Amniotic stem cell (primary cell): ENCODE data around the gene GPS1.

Experiments
- DNase-seq: peaks from one replicate; lab custom pipeline; 2025; lab: John Stamatoyannopoulos, UW

The GPS1 gene

DNA sequence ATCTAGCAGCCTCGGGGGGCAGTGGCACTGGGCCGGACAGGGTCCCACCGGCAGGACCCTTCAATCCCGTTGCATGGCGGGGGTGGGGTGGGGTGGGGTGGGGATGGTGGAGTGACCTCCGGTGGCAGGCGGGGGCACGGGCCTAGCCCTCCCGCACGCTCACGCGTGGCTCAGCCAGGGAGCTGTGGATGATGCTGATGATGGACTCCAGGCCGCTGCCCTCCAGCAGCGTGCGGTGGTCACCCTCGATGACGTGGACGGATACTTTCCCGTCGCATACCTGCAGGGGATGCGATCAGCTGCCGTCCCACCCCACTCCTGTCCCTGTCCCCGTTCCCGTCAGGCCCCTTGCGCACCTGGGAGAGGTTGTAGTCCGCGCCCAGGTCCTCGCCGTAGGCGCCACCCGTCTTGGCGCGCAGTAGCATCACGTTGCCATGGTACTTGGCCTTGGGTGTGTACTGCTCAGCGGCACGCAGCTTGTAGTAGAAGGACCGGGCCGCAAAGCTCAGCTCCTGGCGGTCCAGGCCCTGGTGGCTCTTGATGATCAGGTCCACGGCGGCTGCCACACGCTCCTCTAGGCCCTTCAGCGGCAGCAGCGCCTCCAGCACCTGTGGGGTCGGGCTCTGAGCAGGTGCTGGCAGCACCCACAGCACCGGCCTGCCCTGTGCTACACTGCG is 27.4 kb downstream of the GPS1 start:
- no peak for DNase-seq

DNA sequence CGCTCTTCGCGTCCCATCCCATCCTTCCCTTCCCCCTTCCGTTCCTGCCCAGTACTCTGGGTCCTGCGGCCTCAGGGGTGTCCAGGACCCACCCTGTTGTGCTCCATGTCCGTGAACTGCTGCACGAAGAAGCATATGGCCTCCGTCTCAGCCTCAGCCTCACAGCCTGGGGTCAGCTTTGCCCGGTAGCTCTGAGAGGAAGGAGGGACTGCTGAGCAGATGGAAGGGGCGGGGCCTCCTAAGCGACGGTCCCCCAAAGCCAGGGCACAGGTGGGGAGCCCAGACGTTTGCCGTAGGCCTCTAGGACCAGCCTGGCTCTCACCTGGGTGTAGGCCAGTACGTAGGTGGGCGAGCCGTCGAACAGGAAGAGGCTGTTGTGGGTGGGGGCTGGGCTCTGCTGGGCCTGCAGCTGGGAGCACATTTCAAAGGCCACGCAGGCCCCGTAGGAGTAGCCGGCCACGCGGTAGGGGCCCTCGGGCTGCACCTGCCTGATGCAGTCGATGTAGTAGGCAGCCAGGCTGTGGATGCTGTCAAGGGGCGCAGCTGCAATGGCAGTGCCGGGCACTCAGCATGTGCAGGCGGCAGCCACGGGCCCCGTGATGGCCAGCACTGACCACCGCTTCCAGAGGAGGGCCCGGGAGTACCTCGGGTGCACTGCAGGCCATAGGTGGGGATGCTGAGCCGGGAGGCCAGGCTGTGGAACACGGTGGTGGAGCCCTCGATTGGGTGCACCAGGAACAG is 28.5 kb downstream of the GPS1 start:
- DNase-seq, result no peak

DNA sequence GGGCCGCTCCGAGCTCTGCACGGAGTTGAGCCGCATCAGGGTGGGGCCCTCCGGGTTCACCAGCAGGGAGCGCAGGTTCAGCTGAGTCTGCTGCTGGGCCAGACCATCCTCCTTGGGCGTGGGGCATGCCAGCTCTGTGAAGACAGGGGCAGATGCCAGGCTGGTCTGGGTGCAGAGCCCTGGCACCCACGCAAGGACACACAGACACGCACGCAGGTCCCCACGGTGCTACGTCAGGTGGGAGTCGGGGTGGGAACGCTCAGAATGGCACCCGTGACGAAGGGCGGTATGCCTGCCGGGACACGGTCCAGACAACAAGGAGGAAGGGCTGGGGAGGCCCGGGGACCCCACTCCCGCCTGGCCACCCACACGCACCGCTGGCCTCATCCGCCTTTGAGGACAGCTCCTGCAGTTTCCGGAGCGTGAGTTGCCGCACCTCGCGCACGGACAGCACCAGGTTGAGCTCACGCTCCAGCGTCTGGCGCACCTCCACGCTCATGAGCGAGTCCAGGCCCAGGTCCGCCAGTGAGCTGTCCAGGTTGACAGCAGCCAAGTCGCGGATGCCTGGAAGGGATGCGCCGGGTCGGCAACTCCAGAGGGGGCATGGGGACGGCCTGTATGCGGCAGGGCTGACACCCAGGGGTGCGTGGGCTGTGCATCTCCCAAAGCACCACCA is 29.2 kb downstream of the GPS1 start:
- no peak for DNase-seq

DNA sequence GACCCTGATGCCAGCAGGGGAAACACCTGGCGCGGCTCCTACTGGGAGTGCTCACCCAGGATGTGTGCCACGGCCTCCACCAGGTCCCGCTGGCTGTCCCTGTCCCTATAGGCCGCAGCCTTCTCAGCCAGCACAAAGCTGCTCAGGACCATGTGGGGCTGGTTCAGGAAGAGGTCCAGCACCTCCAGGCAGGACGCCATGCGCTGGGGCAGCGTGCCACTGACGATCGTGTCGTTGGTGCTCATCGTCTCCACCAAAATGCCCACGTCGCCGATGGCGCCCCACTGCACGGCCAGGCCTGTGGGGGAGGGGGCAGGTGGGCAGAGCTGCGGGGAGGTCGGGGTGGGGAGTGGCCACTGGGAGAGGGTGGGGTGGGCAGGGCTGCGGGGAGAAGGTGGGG is 29.8 kb downstream of the GPS1 start:
- no peak for DNase-seq

DNA sequence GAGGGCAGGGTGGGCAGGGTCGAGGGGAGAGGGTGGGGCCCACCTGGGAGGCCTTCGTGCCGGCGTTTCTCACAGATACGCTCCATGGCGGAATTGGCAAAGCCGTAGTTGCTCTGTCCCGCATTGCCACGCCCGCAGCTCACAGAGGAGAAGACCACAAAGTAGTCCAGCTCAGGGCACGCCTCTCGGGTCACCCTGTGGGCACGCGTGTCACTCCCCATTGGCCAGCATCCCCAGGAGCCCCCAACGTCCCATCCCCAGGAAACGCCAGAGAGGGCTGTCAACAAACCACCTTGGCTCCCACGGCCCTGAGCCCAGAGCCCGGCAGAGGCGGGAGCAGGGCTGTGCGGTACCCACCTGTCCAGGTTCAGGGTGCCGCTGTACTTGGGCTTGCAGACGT is 30.3 kb downstream of the GPS1 start:
- DNase-seq, result no peak

DNA sequence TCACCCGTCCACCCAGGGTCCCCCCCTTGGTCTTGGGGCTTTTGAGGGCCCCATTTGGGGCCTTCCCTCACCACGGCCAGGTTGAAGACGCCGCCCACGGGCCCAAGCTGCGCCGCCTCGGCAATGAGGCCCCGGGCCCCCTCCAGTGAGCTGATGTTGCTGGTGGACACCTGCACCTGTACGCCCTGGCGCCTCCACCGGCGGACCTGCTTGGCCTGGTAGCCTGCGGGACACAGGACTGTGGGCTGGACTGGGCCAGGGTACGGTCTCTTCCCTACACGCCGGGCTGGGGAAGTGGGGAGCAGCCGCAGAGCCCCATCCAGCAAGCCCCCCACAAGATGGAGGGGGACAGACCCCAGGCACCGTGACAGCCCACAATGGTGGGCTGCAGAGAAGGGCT is 30.8 kb downstream of the GPS1 start:
- no peak for DNase-seq

DNA sequence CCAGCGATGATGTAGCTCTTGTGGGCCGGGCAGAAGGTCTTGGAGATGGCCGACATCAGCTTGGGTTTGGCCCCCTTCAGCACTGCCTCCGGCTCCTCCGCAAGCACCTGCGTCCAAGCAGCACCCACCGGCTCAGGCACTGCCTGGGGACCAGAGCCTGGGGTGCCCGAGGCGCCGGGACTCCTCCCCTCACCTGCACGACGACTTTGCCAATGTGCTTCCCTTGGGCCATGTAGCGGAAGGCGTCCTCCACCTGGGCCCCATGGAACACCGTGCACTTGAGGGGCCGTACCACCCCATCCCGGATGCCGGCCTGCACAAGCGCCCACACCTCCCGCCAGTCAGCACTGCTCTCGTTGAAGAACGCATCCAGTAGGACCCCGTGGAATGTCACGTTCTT is 31.3 kb downstream of the GPS1 start:
- DNase-seq, result no peak

DNA sequence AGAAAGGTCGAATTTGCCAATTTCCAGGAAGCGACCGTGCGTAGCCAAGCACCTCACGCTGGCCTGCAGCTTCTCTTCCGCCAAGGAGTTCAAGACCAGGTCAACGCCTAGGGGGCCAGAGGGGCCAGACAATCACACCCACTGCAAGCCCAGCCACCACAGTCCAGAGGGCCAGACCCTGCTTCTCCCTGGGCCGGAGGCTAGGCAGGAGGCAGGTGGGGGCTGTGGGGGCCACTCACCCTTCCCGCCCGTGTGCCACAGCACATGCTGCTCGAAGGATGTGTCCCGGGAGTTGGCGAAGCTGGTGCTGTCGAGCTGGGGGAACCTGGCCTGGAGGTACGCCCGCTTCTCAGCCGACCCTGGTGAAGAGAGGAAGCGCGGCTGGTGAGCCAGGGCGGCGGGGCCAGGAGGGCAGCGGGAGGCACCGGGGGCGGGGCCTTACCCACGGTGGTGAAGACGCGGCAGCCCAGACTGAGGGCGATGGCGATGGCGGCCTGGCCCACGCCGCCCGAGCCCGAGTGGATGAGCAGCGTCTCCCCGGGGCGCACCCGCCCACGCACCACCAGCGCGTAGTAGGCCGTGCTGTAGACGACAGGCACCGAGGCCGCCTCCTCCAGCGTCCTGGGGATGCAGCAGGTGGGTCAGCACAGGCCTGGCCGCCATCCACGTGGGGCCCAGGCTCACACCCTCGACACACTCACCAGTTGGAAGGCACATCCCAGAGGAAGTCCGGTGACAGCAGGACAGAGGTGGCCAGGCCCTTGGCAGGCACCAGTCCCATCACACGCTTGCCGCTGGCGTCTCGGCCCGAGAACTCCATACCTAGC is 32.0 kb downstream of the GPS1 start:
- no peak for DNase-seq

DNA sequence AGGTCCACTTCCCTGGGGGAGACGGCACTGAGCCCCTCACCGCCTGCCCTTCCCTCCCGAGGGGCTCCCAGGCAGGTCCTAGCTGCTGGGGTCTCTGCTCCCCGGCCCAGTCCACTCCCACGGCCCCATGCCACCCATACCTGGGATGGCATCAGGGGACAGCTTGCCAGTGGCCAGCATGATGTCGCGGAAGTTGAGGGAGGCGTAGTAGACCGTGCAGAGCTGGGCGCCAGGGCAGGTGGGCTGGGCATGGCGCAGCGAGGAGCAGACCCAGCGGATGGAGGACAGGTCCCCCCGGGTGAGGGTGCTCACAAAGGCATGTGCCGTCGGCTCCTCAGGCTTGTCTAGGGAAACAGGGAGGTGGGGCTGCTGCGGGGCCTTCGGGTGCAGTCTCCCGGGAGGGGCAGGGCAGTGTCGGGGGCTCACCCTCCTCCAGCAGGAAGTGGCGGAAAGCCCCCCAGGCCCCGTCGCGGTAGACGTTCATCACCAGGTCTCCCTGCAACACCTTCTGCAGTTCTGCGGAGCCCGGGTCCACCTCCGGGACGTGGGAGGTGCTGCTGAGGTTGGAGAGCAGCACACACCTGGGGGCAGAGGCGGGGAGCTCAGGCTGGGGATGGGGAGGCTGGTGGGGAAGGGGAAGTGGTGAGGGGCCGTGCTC is 32.8 kb downstream of the GPS1 start:
- no peak for DNase-seq

DNA sequence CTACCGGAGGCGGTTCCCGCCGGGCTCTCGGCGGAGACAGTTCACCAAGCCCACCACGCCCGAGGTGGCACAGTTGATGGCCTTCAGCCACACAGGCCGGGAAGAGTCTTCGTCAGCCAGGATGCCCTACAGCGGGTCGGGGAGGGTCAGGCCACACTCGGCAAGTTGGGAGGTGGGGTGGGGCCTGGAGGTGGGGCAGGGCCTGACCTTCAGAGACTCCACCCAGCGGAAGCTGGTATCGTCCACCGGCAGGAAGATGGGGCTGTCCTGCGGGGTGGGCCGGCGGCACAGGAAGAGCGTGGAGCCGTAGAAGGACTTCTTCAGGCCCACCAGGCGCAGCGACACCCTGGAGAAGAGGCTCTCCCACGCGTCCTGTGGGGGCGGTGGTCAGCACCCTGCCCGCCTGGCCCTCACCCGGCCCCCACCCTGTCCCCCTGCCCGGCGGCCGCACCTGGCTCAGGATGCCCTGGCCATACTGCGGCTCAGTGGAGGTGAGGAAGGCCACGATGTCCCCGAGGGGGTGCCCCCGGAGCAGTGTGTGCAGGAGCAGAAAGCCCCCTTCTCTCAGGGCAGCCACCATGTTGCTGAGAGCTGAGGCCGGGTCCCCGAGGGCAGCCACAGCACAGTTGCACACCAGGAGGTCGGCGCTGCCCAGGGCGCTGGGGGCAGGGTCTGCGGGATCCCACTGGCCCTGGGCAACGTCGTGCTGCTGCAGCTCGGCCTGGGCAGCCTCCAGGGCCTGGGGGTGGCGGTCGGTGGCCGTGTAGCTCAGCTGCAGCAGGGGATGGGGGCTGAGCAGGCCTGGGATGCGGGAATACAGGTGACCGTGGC is 33.5 kb downstream of the GPS1 start:
- no peak for DNase-seq

DNA sequence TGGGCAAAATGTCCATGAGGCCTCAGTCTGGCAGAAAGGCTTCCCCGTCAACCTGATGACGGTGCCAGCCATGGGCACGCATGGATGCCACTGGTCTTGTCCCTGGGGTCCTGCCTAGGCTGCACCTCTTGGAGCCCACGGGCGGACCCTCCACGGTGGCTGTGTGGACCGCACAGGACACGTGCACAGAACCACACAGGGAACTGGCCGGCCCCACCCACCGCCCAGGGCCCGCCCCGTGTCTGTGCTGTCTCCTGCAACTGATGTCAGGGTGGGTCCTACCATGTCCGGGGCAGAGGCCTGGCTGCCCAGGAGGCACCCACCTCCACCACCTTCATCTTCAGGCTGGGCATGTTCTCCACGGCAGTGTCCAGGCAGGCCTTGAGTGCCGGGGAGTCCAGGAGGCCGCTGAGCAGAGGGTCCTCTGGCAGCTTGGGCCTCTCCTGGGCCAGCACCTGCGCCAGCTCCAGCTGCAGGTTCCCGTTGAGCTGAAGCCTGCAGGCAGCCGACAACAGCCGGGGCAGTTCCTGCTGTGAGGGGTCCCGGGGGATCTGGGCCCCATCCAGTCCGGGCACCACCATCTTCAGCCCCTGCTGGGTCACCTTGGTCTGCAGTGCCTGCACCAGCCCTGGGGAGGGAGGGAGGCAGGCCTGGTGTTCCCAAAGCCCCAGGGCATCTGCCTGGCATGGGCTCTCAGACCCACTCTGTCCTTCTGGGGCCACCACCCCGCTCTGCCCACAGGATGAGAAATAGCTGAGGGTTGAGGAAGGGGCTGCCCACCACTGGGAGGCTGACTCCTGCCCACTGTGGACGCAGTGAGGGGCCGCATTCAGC is 34.5 kb downstream of the GPS1 start:
- no peak for DNase-seq

DNA sequence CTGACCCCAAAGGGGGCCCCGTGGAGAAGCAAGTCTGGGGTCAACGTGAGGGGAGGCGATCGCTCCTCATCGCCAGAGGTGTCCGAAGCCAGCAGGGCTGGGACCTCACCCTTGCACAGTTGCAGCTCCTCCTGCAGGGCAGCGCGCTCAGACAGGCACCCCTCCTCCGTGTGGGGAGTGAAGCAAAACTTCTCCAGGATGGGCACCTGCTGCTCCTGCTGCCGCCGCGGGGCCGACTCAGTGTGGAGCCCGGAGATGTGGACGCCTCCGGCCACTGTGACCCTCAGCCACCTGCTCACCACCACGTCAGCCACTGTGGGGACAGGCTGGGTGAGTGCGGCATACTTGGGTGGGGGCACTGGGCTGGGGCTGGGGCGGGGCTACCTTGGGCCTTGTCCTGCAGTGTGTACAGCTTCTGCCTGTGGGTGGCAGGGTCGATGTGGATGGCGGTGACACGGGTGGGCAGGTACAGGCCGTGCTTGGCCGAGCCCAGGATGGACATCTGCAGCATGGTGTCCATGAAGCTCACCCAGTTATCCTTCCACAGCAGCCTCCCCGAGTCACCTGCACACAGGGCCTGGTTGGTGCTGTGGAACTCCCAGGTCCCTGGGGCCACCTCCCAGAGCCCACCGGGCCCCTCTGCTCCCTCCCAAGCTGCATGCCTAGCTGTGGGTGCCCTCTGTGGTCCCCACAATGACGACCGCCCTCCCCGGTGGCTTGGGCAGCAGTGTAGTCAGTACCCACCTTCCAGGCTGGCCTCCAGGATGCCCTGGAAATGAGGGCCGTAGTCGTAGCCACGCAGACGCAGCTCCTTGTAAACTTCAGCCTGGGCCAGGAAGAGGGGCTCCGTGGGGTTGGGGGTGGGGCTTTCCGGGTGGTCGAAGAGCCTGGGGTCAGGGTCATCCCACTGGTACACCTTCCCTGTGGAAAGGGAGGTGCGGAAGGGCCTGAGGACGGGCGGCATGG is 35.5 kb downstream of the GPS1 start:
- no peak for DNase-seq

DNA sequence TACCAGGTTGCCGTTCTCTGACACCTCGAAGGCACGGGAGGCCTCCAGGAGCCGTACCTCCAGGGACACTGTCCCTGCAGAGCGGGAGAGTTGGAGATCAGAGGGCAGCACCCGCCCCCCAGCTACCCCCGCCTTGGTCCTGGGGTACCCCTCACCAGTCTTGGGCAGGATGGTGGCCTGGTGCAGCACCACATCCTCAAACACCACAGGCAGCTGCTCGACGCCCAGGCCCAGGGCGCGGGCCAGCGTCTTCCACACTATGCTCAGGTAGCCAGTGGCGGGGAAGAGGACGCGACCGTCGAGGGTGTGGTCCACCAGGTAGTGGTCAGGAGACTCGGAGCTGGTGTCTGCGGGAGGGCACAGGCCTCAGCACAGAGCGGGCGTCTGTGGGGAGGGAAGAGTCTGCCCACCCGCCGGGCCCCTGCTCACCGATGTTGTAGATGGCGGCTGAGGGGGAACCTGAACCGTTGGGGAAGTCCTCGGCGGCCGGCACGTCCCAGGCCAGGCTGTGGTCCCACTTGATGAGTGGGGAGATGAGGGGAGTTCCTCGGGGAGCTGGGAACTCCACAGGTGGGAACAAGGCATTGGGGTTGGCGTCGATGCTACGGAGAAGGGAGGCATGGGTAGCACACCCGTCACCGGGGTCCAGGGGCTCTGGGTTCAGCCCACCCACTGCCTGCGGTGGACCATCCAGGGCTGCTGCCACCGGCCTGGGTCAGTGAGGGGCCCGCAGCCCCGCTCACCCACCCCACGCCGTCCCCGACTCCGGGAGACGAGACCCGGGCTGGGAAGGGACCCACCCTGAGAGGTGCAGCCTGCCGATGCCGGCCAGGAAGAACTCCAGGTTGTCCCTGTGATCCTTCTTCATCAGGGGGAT is 36.5 kb downstream of the GPS1 start:
- no peak for DNase-seq

DNA sequence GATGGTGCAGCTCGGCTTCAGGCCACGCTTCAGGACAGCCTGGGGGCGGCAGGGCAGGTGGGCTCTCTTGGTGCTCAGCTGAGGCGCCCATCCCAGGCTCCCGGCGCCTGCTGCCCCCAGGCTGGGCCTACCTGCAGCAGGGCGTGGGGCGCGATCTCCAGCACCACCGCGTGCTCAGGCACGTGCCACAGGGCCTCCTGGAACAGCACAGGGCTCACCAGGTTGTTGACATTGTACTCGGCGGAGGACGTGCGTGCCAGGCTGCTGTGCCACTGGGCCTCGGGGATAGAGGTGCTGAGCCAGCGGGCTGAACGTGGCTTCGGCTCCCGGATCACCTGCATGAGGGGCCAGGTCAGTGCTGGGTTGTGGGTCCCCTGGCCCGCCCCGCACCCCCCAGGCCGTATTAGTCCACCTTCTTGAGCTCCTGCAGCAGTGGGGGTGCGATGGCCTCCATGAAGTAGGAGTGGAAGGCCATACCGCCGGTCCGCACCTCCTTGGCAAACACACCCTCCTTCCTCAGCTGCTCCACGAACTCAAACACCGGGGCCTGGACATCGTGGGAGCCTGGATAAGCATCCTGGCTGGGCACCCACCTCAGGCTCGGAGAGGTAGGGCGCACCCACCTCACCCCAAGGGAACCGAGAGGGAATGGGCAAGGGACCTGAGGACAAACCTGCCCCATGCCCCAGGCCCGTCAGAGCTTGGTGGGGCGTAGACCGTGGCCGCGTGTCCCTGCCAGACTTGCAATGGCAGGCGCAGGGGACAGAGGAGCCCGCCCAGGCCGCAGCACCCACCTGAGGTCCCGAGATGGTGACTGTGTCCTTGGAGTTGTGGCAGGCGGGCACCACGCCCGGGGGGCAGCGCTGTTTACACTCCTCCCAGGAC is 37.4 kb downstream of the GPS1 start:
- DNase-seq, result no peak

DNA sequence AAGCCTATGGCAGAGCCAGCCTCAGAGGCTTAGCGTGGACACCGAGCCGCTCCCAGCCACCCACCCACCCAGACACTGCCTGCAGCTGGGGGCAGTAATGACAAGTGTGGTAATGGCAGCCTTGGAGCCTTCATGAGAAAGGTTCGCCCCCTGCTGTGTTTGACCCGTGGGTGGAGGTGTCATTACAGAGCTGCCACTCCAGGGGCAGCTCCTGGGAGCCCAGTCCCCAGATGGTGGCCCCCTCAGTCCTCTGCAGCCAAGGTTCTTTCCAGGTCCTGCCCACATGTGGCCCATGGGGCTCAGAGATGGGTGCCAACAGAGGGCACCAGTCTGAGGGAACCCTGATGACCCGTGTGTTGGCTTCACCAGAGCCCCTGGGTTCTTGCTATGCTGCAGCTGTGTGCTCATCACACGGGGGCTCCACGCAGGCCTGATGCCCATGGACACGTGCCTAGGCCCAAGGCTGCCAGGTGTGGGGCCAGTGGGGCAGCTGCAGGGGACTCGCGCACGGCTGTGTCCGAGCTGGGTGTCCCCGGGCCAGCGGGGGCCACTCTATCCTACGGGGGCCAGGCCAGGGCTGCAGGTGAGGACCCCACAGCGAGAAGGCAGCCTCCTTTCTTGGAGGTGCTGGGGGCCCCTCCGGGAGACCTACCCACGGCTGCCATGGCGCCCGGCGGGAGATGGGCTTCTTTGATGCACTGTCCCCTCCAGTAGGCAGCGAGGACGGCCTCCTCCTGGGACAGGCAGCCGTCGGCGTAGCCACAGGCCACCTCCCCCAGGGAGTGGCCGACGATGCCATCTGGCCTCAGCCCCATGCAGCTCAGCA is 38.2 kb downstream of the GPS1 start:
- no peak for DNase-seq
